ENCODE measurements around the gene LIX1. TPM values are rescaled to one million over a fixed set of nuclear protein-coding genes. Genes with fewer than 3 reads are reported as not detected.

LIX1 gene
- total RNA-seq, 1 experiment from 2014 or later, result not detected

DNA sequence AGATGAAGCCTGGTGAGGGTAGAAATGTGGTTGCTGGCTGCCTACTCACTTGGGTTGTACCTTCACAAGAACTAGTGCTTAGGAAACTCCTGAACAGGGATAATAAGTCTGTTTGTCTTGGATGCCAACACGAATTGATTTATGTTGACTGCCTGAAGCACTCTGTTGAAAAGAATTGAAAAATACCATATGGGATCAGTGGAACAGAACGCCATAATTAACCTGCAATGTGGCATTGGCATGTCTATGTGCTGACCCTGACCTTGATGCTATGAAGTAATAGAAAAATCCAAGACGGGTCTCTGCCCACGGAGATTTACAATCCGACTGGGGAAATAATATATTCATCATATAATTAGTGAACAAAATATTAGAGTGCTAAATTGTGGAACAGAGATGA lies 10.5 kb downstream of the LIX1 start:
- no peaks in the 10 kb centered on the region for H3K27me3 Mint-ChIP-seq (ENCODE audit: low read depth)
- CTCF ChIA-PET, result interaction anchor here (1.7 kb wide), 1 partner anchor 135 kb away, joined by 6 read pairs; no protein-coding TSS in a partner anchor
- H3K36me3 Mint-ChIP-seq, result no peaks in the 10 kb centered on the region
- no peak for ATAC-seq
- H3K4me3 Mint-ChIP-seq, result no peak overlapping the region
- POLR2A ChIA-PET, result no interaction called here
- TF ChIP-seq, protein P1, sequence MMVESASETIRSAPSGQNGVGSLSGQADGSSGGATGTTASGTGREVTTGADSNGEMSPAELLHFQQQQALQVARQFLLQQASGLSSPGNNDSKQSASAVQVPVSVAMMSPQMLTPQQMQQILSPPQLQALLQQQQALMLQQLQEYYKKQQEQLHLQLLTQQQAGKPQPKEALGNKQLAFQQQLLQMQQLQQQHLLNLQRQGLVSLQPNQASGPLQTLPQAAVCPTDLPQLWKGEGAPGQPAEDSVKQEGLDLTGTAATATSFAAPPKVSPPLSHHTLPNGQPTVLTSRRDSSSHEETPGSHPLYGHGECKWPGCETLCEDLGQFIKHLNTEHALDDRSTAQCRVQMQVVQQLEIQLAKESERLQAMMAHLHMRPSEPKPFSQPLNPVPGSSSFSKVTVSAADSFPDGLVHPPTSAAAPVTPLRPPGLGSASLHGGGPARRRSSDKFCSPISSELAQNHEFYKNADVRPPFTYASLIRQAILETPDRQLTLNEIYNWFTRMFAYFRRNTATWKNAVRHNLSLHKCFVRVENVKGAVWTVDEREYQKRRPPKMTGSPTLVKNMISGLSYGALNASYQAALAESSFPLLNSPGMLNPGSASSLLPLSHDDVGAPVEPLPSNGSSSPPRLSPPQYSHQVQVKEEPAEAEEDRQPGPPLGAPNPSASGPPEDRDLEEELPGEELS (CRISPR knock-in tag; IDR thresholded peaks at IDR 0.05), result no peak
- TF ChIP-seq, protein P2, sequence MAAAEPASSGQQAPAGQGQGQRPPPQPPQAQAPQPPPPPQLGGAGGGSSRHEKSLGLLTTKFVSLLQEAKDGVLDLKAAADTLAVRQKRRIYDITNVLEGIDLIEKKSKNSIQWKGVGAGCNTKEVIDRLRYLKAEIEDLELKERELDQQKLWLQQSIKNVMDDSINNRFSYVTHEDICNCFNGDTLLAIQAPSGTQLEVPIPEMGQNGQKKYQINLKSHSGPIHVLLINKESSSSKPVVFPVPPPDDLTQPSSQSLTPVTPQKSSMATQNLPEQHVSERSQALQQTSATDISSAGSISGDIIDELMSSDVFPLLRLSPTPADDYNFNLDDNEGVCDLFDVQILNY (CRISPR knock-in tag; IDR thresholded peaks at IDR 0.05), result no peak
- TF ChIP-seq, protein P3, sequence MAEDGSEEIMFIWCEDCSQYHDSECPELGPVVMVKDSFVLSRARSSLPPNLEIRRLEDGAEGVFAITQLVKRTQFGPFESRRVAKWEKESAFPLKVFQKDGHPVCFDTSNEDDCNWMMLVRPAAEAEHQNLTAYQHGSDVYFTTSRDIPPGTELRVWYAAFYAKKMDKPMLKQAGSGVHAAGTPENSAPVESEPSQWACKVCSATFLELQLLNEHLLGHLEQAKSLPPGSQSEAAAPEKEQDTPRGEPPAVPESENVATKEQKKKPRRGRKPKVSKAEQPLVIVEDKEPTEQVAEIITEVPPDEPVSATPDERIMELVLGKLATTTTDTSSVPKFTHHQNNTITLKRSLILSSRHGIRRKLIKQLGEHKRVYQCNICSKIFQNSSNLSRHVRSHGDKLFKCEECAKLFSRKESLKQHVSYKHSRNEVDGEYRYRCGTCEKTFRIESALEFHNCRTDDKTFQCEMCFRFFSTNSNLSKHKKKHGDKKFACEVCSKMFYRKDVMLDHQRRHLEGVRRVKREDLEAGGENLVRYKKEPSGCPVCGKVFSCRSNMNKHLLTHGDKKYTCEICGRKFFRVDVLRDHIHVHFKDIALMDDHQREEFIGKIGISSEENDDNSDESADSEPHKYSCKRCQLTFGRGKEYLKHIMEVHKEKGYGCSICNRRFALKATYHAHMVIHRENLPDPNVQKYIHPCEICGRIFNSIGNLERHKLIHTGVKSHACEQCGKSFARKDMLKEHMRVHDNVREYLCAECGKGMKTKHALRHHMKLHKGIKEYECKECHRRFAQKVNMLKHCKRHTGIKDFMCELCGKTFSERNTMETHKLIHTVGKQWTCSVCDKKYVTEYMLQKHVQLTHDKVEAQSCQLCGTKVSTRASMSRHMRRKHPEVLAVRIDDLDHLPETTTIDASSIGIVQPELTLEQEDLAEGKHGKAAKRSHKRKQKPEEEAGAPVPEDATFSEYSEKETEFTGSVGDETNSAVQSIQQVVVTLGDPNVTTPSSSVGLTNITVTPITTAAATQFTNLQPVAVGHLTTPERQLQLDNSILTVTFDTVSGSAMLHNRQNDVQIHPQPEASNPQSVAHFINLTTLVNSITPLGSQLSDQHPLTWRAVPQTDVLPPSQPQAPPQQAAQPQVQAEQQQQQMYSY (CRISPR knock-in tag; IDR thresholded peaks at IDR 0.05), result no peak
- no peak for TF ChIP-seq NFE2L1 (CRISPR knock-in tag; IDR thresholded peaks at IDR 0.05)
- TF ChIP-seq GRHL2 (CRISPR knock-in tag; IDR thresholded peaks at IDR 0.05; ENCODE audit: insufficient replicate concordance, severe bottlenecking), result no peak
- TF ChIP-seq FOXJ3 (CRISPR knock-in tag; IDR thresholded peaks at IDR 0.05; ENCODE audit: borderline replicate concordance), result no peak
- TF ChIP-seq, protein P4, sequence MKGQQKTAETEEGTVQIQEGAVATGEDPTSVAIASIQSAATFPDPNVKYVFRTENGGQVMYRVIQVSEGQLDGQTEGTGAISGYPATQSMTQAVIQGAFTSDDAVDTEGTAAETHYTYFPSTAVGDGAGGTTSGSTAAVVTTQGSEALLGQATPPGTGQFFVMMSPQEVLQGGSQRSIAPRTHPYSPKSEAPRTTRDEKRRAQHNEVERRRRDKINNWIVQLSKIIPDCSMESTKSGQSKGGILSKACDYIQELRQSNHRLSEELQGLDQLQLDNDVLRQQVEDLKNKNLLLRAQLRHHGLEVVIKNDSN (CRISPR knock-in tag; IDR thresholded peaks at IDR 0.05), result no peak
- TF ChIP-seq, protein P5, sequence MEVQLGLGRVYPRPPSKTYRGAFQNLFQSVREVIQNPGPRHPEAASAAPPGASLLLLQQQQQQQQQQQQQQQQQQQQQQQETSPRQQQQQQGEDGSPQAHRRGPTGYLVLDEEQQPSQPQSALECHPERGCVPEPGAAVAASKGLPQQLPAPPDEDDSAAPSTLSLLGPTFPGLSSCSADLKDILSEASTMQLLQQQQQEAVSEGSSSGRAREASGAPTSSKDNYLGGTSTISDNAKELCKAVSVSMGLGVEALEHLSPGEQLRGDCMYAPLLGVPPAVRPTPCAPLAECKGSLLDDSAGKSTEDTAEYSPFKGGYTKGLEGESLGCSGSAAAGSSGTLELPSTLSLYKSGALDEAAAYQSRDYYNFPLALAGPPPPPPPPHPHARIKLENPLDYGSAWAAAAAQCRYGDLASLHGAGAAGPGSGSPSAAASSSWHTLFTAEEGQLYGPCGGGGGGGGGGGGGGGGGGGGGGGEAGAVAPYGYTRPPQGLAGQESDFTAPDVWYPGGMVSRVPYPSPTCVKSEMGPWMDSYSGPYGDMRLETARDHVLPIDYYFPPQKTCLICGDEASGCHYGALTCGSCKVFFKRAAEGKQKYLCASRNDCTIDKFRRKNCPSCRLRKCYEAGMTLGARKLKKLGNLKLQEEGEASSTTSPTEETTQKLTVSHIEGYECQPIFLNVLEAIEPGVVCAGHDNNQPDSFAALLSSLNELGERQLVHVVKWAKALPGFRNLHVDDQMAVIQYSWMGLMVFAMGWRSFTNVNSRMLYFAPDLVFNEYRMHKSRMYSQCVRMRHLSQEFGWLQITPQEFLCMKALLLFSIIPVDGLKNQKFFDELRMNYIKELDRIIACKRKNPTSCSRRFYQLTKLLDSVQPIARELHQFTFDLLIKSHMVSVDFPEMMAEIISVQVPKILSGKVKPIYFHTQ (CRISPR knock-in tag; IDR thresholded peaks at IDR 0.05), result no peak
- TF ChIP-seq, protein P6, sequence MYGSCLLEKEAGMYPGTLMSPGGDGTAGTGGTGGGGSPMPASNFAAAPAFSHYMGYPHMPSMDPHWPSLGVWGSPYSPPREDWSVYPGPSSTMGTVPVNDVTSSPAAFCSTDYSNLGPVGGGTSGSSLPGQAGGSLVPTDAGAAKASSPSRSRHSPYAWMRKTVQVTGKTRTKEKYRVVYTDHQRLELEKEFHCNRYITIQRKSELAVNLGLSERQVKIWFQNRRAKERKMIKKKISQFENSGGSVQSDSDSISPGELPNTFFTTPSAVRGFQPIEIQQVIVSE (CRISPR knock-in tag; IDR thresholded peaks at IDR 0.05; ENCODE audit: borderline replicate concordance), result no peak
- TF ChIP-seq, protein P7, sequence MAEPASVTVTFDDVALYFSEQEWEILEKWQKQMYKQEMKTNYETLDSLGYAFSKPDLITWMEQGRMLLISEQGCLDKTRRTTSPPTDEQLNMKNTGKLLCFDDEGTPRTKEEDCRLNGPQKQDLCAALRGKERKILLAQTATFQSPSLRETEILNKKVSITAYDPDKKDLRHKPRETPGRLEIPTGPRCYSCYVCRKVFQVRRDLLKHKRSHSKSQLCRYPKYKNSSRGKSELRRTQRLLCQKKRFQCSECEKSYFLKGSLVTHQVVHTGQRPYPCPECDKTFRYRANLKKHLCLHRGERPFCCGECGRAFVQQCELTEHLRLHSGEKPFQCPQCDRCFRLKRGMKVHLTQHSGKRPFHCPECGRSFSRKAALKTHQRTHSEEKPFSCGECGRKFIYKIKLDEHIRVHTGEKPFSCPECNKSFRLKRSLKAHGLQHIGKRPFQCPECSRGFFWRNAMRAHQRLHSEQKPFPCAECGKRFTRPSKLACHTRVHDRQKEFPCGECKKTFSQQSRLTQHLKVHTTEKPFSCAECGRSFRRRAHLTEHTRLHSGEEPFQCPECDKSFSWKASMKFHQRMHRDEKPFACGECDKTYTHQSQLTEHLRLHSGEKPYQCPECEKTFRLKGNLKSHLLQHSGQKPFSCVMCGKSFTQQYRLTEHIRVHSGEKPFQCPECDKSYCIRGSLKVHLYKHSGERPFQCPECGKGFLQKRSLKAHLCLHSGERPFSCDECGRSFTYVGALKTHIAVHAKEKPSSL (CRISPR knock-in tag; conservative IDR thresholded peaks at IDR 0.05), result no peak
- no peak for TF ChIP-seq JUN (CRISPR knock-in tag; IDR thresholded peaks at IDR 0.05)
- TF ChIP-seq, protein P8, sequence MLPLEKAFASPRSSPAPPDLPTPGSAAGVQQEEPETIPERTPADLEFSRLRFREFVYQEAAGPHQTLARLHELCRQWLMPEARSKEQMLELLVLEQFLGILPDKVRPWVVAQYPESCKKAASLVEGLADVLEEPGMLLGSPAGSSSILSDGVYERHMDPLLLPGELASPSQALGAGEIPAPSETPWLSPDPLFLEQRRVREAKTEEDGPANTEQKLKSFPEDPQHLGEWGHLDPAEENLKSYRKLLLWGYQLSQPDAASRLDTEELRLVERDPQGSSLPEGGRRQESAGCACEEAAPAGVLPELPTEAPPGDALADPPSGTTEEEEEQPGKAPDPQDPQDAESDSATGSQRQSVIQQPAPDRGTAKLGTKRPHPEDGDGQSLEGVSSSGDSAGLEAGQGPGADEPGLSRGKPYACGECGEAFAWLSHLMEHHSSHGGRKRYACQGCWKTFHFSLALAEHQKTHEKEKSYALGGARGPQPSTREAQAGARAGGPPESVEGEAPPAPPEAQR (CRISPR knock-in tag; IDR thresholded peaks at IDR 0.05), result no peak
- no peak for TF ChIP-seq PRRX2 (CRISPR knock-in tag; IDR thresholded peaks at IDR 0.05)
- TF ChIP-seq NFYB (CRISPR knock-in tag; conservative IDR thresholded peaks at IDR 0.05; ENCODE audit: low read depth), result no peak
- TF ChIP-seq, protein P9, sequence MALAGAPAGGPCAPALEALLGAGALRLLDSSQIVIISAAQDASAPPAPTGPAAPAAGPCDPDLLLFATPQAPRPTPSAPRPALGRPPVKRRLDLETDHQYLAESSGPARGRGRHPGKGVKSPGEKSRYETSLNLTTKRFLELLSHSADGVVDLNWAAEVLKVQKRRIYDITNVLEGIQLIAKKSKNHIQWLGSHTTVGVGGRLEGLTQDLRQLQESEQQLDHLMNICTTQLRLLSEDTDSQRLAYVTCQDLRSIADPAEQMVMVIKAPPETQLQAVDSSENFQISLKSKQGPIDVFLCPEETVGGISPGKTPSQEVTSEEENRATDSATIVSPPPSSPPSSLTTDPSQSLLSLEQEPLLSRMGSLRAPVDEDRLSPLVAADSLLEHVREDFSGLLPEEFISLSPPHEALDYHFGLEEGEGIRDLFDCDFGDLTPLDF (CRISPR knock-in tag; IDR thresholded peaks at IDR 0.05), result no peak
- TF ChIP-seq, protein P10, sequence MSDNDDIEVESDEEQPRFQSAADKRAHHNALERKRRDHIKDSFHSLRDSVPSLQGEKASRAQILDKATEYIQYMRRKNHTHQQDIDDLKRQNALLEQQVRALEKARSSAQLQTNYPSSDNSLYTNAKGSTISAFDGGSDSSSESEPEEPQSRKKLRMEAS (CRISPR knock-in tag; IDR thresholded peaks at IDR 0.05), result no peak
- TF ChIP-seq JAZF1 (CRISPR knock-in tag; IDR thresholded peaks at IDR 0.05), result no peak
- TF ChIP-seq SMAD3 (CRISPR knock-in tag; IDR thresholded peaks at IDR 0.05; ENCODE audit: borderline replicate concordance), result no peak
- no peak for TF ChIP-seq CREM (CRISPR knock-in tag; IDR thresholded peaks at IDR 0.05)
- TF ChIP-seq ZBTB21 (CRISPR knock-in tag; IDR thresholded peaks at IDR 0.05; ENCODE audit: borderline replicate concordance), result no peak
- H3K4me1 Mint-ChIP-seq, result peaks cover 11% of the 10 kb centered on the region
- H3K27ac Mint-ChIP-seq, result no peak overlapping the region
- H3K9me3 Mint-ChIP-seq, result no peaks in the 10 kb centered on the region
- no peak for DNase-seq (ENCODE audit: low spot score)
